ENCODE data around the gene MAP1LC3A. TPM values are rescaled to one million over a fixed set of nuclear protein-coding genes. Genes with fewer than 3 reads are reported as not detected.

The MAP1LC3A gene
- 3.5 and 4.5 TPM in 2 replicates for total RNA-seq
- total RNA-seq (2013): 5.2 TPM
- polyA plus RNA-seq: 10.5 and 23.8 TPM in 2 replicates
- polyA minus RNA-seq: 11.2 and 17.2 TPM in 2 replicates

- CTCF ChIA-PET: interaction anchor here (0.6 to 1.8 kb wide), 5 partner anchors 21 to 246 kb away, joined by 3 to 5 read pairs (median 4); partner anchors contain the start of gene DYNLRB1
- peak within 1 kb of the TSS; percentile 92 for H3K27ac Mint-ChIP-seq
- TF ChIP-seq EZH2 (IDR thresholded peaks at IDR 0.05; ENCODE audit: borderline replicate concordance, insufficient read depth, low read depth, low read length, poor library complexity, severe bottlenecking) (no peak), CTCF (IDR thresholded peaks at IDR 0.05) (no peak)
- Histone ChIP-seq H3K27ac (ENCODE audit: low read length in 2 of 2) (peak within 1 kb of the TSS; percentile 72 to 86), H4K20me1 (ENCODE audit: control insufficient read depth, insufficient read depth, low read length, poor library complexity, severe bottlenecking) (no peaks in the 10 kb centered on the region), H3K4me1 (ENCODE audit: control insufficient read depth in 2 of 2, insufficient read depth in 2 of 2, low read length in 2 of 2) (peaks cover 8 to 14% of the 10 kb centered on the region in 2 donors), H2AFZ (ENCODE audit: insufficient read depth, low read depth, low read length, poor library complexity, severe bottlenecking) (peak within 1 kb of the TSS; percentile 82), H3K27me3 (replicated peaks in 1 of 4; ENCODE audit: control extremely low read depth in 1 of 4, control insufficient read depth in 3 of 4, insufficient read depth in 4 of 4, low read length in 3 of 4) (no peaks in the 10 kb centered on the region), H3K9me3 (ENCODE audit: control extremely low read depth in 1 of 3, control insufficient read depth in 2 of 3, insufficient read depth in 1 of 3, low read length in 2 of 3) (no peaks in the 10 kb centered on the region), H3K9ac (ENCODE audit: low read length) (peak within 1 kb of the TSS; percentile 87), H3K79me2 (ENCODE audit: control insufficient read depth, insufficient read depth, low read length) (no peaks in the 10 kb centered on the region), H3K4me2 (replicated peaks; ENCODE audit: low read depth, low read length, poor library complexity, severe bottlenecking) (peak within 1 kb of the TSS; percentile 88), H3K36me3 (replicated peaks in 1 of 2; ENCODE audit: control extremely low read depth in 1 of 2, control insufficient read depth in 1 of 2, extremely low read depth in 1 of 2, insufficient read depth in 2 of 2, low read length in 1 of 2) (no peaks in the 10 kb centered on the region), H3K4me3 (ENCODE audit: control extremely low read depth in 1 of 5, extremely low read depth in 1 of 5, insufficient read depth in 1 of 5, low read depth in 2 of 5, low read length in 4 of 5) (peak within 1 kb of the TSS; percentile 50 to 94 (median 77))
- H3K4me3 Mint-ChIP-seq: peak within 1 kb of the TSS; percentile 85
- POLR2A ChIA-PET: interaction anchor here (0.5 to 0.6 kb wide), 2 partner anchors 10 to 31 kb away, joined by 3 to 4 read pairs; no protein-coding TSS in a partner anchor
- H3K27me3 Mint-ChIP-seq: no peaks in the 10 kb centered on the region
- peak; percentile 89 for ATAC-seq (ENCODE audit: low read depth)
- H3K4me1 Mint-ChIP-seq: peaks cover 13% of the 10 kb centered on the region
- WGBS (ENCODE audit: insufficient coverage): 15% methylated on average over 98 of the region's 103 CpGs
- H3K9me3 Mint-ChIP-seq (ENCODE audit: insufficient read depth): no peaks in the 10 kb centered on the region
- intact Hi-C loops (cut with micrococcal nuclease): loop anchor here (1.0 to 2.0 kb wide), 5 partner anchors 42 to 314 kb away; partner anchors contain the start of genes DYNLRB1, GGT7, PIGU and TP53INP2
- peak; percentile 98 for DNase-seq
These were observed at the start of gene MAP1LC3A for GRCh38 chr20:34558320-34559218. MAP1LC3A (plus strand) TSS chr20:34558718; CDS start chr20:34558869, 151 bp downstream.

- Mint-ChIP-seq H3K9me3 (ENCODE audit: insufficient read depth) (no peaks in the 10 kb centered on the region), H3K4me3 (no peak overlapping the region), H3K4me1 (peaks cover 20% of the 10 kb centered on the region), H3K27me3 (no peaks in the 10 kb centered on the region), H3K27ac (no peak overlapping the region)
- peaks cover 5% of the 10 kb centered on the region in 2 donors for H3K4me1 ChIP-seq (ENCODE audit: control insufficient read depth in 2 of 2, insufficient read depth in 2 of 2, low read length in 2 of 2)
- intact Hi-C loops (cut with micrococcal nuclease): no loop called here
- H3K79me2 ChIP-seq (ENCODE audit: control insufficient read depth, insufficient read depth, low read length): no peaks in the 10 kb centered on the region
- peaks cover 24 to 28% of the 10 kb centered on the region in 2 experiments for H3K36me3 ChIP-seq (replicated peaks in 1 of 2; ENCODE audit: control extremely low read depth in 1 of 2, control insufficient read depth in 1 of 2, extremely low read depth in 1 of 2, insufficient read depth in 2 of 2, low read length in 1 of 2)
- no peak overlapping the region for H2AFZ ChIP-seq (ENCODE audit: insufficient read depth, low read depth, low read length, poor library complexity, severe bottlenecking)
- no peaks in the 10 kb centered on the region for H4K20me1 ChIP-seq (ENCODE audit: control insufficient read depth, insufficient read depth, low read length, poor library complexity, severe bottlenecking)
- H3K27ac ChIP-seq (ENCODE audit: low read length in 2 of 2): no peak overlapping the region
- no peaks in the 10 kb centered on the region for H3K27me3 ChIP-seq (replicated peaks in 1 of 4; ENCODE audit: control extremely low read depth in 1 of 4, control insufficient read depth in 3 of 4, insufficient read depth in 4 of 4, low read length in 3 of 4)
- no peak overlapping the region for H3K9ac ChIP-seq (ENCODE audit: low read length)
- ChIA-PET CTCF (no interaction called here), POLR2A (no interaction called here)
- ATAC-seq (ENCODE audit: low read depth) (no peak), DNase-seq (no peak)
- H3K9me3 ChIP-seq (ENCODE audit: control extremely low read depth in 1 of 3, control insufficient read depth in 2 of 3, insufficient read depth in 1 of 3, low read length in 2 of 3): no peaks in the 10 kb centered on the region
- WGBS (ENCODE audit: insufficient coverage): 100% methylated on average over 1 of the region's 1 CpG
- no peak overlapping the region for H3K4me3 ChIP-seq (ENCODE audit: control extremely low read depth in 1 of 5, extremely low read depth in 1 of 5, insufficient read depth in 1 of 5, low read depth in 2 of 5, low read length in 4 of 5)
- TF ChIP-seq CTCF (IDR thresholded peaks at IDR 0.05): no peak
- TF ChIP-seq EZH2 (IDR thresholded peaks at IDR 0.05; ENCODE audit: borderline replicate concordance, insufficient read depth, low read depth, low read length, poor library complexity, severe bottlenecking): no peak
- H3K4me2 ChIP-seq (replicated peaks; ENCODE audit: low read depth, low read length, poor library complexity, severe bottlenecking): no peak overlapping the region
These were observed 47.9 kb upstream of the MAP1LC3A start for GRCh38 chr20:34510575-34510974.

Data from B cell (primary cell).